ENCODE data around the gene WTAP.
"Not testable (repeated sequence)": the region's sequence is repeated elsewhere in the genome, so short reads cannot be mapped to it uniquely, and the experiment has no call there.

WTAP gene

GRCh38 chr6:159729598-159730331, 2.5 kb downstream of the WTAP start:
- peak; percentile 22 for DNase-seq

DNA sequence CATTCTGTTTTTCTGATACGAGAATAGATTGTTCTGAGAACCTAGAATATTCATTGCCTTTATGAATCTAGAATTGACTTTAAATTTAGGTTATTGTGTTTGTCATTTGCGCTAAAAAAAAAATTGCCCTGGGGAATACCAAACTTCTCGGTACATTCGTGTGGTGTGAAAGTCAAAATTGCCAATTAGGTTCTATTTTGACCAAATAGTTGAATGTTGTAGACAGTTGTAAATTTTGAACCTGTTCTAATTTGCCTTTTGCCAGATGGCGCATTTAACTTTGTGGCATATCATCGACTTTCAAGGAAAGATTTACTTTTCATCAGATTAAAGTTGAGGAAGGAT, 3.0 kb downstream of the WTAP start:
- DNase-seq: no peak

- not testable (repeated sequence) for DNase-seq
These were observed 5.2 kb downstream of the WTAP start for GRCh38 chr6:159732550-159732949.

GRCh38 chr6:159733395-159733794, 6.1 kb downstream of the WTAP start:
- not testable (repeated sequence) for DNase-seq

GRCh38 chr6:159736908-159737307, 9.6 kb downstream of the WTAP start:
- DNase-seq: no peak

- no peak for DNase-seq
These were observed 12.0 kb downstream of the WTAP start for GRCh38 chr6:159739341-159739740.

DNA sequence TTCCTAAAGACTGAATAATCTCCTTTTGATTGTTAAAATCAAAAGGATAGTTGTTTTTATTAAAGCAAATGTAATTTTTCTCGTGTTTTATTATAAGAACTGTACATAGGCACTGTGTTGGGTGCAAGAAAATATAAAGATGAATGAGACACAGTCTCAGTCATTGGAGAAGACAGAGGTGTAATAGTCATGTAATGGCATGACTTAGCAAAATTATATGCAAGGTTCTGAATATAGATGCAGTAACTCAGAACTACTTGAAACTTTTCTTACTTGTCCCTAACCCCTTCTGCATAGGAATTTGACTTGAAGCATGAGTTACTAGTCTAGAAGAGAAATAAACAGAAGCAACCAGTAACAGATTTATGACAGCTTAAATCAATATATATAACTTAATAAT, 14.9 kb downstream of the WTAP start:
- DNase-seq: no peak

DNA sequence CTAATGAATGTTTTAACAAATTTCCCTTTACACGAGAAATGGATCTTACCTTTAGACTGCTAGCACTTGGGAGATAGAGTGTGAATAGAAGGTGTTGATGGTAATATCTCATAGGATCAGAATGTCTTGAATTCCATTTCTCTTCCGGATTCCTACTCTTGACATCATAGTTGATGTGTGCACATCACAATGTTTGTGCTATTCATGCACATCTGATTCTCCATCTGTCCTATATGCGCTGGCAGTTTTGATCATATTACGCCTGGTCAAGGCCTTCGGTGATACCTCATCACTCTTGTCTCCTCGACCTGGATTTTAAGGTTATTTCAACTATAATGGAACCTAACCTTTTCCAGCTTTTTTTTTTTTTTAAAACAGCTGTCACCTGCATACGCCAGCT, 17.8 kb downstream of the WTAP start:
- DNase-seq: no peak

- DNase-seq: no peak
These were observed 19.5 kb downstream of the WTAP start for GRCh38 chr6:159746759-159747158.

DNA sequence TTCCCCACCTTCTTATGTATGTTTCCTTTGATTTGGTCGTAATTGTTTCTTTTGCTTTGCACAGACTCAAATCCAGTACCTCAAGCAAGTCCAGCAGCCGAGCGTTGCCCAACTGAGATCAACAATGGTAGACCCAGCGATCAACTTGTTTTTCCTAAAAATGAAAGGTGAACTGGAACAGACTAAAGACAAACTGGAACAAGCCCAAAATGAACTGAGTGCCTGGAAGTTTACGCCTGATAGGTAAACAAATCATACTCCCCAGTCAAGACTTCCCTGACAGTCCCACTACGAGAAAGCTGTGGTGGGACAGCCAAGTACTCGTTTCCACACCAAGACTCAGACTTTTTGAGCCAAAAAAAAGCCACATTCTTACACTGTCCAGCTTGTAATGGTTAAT, 20.8 kb downstream of the WTAP start:
- not testable (repeated sequence) for DNase-seq

GRCh38 chr6:159751448-159751847, 24.1 kb downstream of the WTAP start:
- no peak for DNase-seq

- no peak for DNase-seq
These were observed 26.0 kb downstream of the WTAP start for GRCh38 chr6:159753081-159753872.

DNA sequence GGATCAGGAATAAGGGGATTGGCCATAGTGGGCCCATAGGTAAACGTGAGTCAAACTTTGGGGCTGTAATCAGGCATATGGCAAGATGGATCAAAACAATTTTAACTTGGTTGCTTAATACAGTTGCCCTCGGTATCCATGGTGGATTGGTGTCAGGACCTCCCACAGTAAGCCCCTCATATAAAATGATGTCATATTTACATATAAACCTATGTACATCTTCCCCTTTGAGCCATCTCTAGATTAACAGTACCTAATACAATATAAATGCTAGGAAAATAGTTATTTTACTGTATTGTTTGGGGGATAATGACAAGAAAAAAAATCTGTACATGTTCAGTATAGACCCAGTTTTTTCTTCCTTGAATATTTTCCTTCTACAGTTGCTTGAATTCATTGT, 27.1 kb downstream of the WTAP start:
- DNase-seq: no peak

GRCh38 chr6:159754959-159755914, 27.9 kb downstream of the WTAP start:
- no peak for DNase-seq

DNA sequence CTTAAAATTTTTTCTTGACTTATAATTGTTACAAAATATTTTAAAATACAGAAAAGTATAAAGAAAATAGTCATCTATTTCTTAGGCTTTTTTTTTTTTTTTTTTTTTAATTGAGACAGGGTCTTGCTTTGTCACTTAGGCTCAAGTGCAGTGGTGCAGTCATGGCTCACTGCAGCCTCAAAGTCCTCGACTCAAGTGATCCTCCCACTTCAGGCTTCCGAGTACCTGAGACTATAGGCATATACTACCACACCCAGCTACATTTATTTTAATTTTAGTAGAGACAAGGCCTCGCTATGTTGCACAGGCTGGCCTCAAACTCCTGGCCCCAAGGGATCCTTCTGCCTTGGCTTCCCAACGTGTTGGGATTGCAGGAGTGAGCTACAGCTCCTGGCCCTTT, 29.2 kb downstream of the WTAP start:
- DNase-seq: no peak

GRCh38 chr6:159758031-159759001, 31.0 kb downstream of the WTAP start:
- no peak for DNase-seq

DNA sequence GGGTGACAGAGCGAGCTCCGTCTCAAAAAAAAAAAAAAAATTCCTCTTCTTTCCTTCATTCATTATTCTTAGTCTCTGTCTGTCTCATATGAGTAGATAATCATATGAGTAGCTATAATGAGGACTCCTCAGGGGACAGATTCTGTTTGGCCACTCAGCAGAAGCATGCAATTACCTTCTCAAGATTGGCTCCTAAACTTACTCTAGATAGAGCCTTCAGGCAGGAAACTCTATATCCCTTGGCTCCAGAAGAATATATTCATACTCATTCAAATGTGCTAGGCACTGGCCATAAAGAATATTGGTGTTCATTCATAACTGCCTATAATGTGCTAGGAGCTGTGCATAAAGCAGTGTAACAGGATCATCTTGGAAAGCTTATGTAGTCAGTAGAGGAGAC, 32.3 kb downstream of the WTAP start:
- DNase-seq: no peak

DNA sequence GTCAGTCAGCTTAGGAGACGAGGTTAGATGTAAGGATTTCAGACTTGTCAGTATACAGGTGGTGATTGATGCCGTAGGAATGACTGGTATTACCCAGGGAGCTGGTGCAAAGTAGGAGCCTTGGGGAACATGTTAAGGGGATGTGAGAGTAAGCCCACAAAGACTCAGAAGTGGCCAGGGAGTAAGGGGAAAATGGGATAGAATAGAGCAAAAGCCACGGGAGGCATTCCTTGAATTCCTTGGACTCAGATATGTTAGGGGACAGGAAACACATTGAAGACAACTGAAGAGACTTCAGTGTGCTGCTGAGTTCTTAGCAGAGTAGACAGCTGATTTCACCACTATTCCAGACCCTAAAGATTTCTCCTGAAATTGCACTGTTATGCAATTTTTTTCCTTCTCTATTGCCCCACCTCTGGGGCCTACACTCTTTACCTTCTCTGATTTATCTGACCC, 33.3 kb downstream of the WTAP start:
- DNase-seq: no peak

GRCh38 chr6:159761129-159761872, 34.0 kb downstream of the WTAP start:
- DNase-seq: peak; percentile 23

DNA sequence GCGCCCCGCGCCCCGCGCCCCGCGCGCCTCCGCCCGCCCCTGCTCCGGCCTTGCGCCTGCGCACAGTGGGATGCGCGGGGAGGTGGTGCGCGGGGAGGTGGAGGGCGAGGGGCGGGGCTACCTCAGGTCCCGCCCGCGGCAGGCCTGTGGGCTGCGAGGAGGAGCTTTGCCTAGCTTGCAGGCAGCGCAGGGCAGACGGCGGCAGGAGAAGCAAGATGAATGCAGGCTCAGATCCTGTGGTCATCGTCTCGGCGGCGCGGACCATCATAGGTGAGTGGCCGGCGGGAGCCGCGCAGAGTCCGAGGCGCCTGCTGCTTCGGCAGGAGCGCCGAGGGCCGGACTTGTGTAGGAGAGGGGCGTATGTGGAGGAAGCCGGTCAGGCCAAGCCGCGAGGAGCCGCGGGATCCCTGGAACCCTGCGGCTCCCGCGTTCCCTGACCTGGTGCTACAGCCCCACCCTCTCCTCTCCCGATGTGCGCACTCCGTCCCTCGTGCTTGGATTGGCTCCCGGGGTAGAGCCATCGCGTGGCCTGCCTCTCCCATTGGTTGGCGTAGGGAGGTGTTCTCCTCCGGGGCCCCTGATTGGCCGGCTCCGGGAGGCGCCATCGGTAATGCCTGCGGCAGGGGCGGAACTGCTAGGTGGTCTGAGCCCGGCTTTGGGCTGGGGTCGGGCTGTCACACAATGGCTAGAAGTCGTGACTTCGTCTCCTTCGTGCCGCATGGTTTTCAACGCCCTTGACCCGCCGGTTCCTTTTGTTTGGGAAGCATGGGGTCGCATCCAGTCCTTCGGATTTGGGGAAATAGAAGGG, 34.8 kb downstream of the WTAP start, which contains the start of gene ACAT2:
Gene ACAT2 (plus strand): TSS at position 173 of the 808 bp plus-strand sequence. CDS start 43 bp downstream, at position 216.
- peak; percentile 97 for DNase-seq
